ENCODE measurements around the gene PRKCE. TPM values are rescaled to one million over a fixed set of nuclear protein-coding genes. Genes with fewer than 3 reads are reported as not detected.

The PRKCE gene
- total RNA-seq, 1 experiment from 2014 or later: 14.8 TPM

DNA sequence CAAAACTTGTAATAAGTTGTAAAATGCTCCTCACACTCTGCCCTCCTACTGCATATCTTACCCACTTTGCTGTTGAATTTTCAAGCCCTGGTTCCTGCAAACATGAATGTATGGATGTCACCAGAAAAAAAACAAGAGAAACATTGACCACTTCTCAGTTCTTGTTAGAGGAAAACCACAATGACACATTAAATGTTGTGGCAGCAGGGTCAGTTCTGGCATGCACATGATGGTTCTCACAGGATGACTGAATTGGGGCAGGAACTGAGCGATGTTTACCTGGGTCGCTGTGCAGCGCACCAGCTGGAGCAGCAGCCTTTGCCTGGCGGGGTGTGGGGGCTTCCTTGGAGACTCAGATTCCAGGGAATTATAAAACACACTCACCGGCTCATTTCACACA lies 14.0 kb upstream of the PRKCE start:
- Histone ChIP-seq H3K27ac (ENCODE audit: low read depth, low read length) (no peak overlapping the region), H3K4me3 (replicated peaks in 1 of 2; ENCODE audit: low read depth in 1 of 2, low read length in 2 of 2) (no peak overlapping the region), H3K27me3 (ENCODE audit: insufficient read depth, low read length) (no peaks in the 10 kb centered on the region), H3K9me3 (ENCODE audit: control insufficient read depth in 1 of 2, insufficient read depth in 1 of 2, low read depth in 1 of 2, low read length in 2 of 2) (no peaks in the 10 kb centered on the region), H3K4me1 (ENCODE audit: control insufficient read depth in 1 of 2, insufficient read depth in 2 of 2, low read length in 2 of 2) (0 out of 4 replicates have a peak, but pooled peaks cover 0 to 3% of the 10 kb centered on the region in 2 experiments), H3K36me3 (ENCODE audit: control insufficient read depth in 1 of 2, insufficient read depth in 2 of 2, low read length in 2 of 2) (no peaks in the 10 kb centered on the region), H3K9me2 (ENCODE audit: insufficient read depth) (no peaks in the 10 kb centered on the region), H3K79me2 (ENCODE audit: insufficient read depth, low read length) (no peaks in the 10 kb centered on the region), H2AFZ (ENCODE audit: low read depth, low read length, poor library complexity, severe bottlenecking) (no peak overlapping the region), H3K9ac (ENCODE audit: low read length) (no peak overlapping the region), H3K4me2 (ENCODE audit: low read length) (no peak overlapping the region), H4K20me1 (ENCODE audit: insufficient read depth) (no peaks in the 10 kb centered on the region)
- BruUV-seq (replicated peaks): no TSS peak
- TF ChIP-seq, protein P1, sequence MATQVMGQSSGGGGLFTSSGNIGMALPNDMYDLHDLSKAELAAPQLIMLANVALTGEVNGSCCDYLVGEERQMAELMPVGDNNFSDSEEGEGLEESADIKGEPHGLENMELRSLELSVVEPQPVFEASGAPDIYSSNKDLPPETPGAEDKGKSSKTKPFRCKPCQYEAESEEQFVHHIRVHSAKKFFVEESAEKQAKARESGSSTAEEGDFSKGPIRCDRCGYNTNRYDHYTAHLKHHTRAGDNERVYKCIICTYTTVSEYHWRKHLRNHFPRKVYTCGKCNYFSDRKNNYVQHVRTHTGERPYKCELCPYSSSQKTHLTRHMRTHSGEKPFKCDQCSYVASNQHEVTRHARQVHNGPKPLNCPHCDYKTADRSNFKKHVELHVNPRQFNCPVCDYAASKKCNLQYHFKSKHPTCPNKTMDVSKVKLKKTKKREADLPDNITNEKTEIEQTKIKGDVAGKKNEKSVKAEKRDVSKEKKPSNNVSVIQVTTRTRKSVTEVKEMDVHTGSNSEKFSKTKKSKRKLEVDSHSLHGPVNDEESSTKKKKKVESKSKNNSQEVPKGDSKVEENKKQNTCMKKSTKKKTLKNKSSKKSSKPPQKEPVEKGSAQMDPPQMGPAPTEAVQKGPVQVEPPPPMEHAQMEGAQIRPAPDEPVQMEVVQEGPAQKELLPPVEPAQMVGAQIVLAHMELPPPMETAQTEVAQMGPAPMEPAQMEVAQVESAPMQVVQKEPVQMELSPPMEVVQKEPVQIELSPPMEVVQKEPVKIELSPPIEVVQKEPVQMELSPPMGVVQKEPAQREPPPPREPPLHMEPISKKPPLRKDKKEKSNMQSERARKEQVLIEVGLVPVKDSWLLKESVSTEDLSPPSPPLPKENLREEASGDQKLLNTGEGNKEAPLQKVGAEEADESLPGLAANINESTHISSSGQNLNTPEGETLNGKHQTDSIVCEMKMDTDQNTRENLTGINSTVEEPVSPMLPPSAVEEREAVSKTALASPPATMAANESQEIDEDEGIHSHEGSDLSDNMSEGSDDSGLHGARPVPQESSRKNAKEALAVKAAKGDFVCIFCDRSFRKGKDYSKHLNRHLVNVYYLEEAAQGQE (IDR thresholded peaks at IDR 0.05; ENCODE audit: low read depth): no peak
- TF ChIP-seq TCF7L2 (IDR thresholded peaks at IDR 0.05; ENCODE audit: borderline replicate concordance, extremely low read depth, insufficient read depth, insufficient read length): no peak
- TF ChIP-seq POLR2A (IDR thresholded peaks at IDR 0.05; ENCODE audit: borderline replicate concordance, extremely low read depth, insufficient read depth, insufficient read length): no peak
- no peak for TF ChIP-seq RAD21 (IDR thresholded peaks at IDR 0.05; ENCODE audit: low read depth)
- TF ChIP-seq, protein P2, sequence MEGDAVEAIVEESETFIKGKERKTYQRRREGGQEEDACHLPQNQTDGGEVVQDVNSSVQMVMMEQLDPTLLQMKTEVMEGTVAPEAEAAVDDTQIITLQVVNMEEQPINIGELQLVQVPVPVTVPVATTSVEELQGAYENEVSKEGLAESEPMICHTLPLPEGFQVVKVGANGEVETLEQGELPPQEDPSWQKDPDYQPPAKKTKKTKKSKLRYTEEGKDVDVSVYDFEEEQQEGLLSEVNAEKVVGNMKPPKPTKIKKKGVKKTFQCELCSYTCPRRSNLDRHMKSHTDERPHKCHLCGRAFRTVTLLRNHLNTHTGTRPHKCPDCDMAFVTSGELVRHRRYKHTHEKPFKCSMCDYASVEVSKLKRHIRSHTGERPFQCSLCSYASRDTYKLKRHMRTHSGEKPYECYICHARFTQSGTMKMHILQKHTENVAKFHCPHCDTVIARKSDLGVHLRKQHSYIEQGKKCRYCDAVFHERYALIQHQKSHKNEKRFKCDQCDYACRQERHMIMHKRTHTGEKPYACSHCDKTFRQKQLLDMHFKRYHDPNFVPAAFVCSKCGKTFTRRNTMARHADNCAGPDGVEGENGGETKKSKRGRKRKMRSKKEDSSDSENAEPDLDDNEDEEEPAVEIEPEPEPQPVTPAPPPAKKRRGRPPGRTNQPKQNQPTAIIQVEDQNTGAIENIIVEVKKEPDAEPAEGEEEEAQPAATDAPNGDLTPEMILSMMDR (IDR thresholded peaks at IDR 0.05 in 2 of 3, conservative IDR thresholded peaks at IDR 0.05 in 1 of 3; ENCODE audit: borderline replicate concordance in 1 of 3, insufficient read depth in 1 of 3, low read depth in 2 of 3, low read length in 2 of 3): no peak
- TF ChIP-seq, protein P3, sequence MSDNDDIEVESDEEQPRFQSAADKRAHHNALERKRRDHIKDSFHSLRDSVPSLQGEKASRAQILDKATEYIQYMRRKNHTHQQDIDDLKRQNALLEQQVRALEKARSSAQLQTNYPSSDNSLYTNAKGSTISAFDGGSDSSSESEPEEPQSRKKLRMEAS (IDR thresholded peaks at IDR 0.05): no peak
- TF ChIP-seq EZH2 (IDR thresholded peaks at IDR 0.05): no peak
- no peak for TF ChIP-seq CEBPB (IDR thresholded peaks at IDR 0.05; ENCODE audit: low read depth)
- TF ChIP-seq, protein P4, sequence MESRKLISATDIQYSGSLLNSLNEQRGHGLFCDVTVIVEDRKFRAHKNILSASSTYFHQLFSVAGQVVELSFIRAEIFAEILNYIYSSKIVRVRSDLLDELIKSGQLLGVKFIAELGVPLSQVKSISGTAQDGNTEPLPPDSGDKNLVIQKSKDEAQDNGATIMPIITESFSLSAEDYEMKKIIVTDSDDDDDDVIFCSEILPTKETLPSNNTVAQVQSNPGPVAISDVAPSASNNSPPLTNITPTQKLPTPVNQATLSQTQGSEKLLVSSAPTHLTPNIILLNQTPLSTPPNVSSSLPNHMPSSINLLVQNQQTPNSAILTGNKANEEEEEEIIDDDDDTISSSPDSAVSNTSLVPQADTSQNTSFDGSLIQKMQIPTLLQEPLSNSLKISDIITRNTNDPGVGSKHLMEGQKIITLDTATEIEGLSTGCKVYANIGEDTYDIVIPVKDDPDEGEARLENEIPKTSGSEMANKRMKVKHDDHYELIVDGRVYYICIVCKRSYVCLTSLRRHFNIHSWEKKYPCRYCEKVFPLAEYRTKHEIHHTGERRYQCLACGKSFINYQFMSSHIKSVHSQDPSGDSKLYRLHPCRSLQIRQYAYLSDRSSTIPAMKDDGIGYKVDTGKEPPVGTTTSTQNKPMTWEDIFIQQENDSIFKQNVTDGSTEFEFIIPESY (IDR thresholded peaks at IDR 0.05; ENCODE audit: extremely low read depth, insufficient replicate concordance, low read length): no peak
- no peak for TF ChIP-seq EZH2phosphoT487 (IDR thresholded peaks at IDR 0.05; ENCODE audit: borderline replicate concordance)
- TF ChIP-seq CBX3 (IDR thresholded peaks at IDR 0.05; ENCODE audit: low read depth): no peak
- TF ChIP-seq, protein P5, sequence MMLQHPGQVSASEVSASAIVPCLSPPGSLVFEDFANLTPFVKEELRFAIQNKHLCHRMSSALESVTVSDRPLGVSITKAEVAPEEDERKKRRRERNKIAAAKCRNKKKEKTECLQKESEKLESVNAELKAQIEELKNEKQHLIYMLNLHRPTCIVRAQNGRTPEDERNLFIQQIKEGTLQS (IDR thresholded peaks at IDR 0.05): no peak
- TF ChIP-seq ZFX (IDR thresholded peaks at IDR 0.05): no peak
- TF ChIP-seq ZNF274 (IDR thresholded peaks at IDR 0.05; ENCODE audit: low read depth, low read length): no peak
- intact Hi-C loops (cut with micrococcal nuclease): no loop called here
- DNase-seq (ENCODE audit: low read depth, low spot score): no peak
- ATAC-seq: no peak
- RAD21 ChIA-PET (ENCODE audit: low non-redundant PET in 1 of 2, low total read pairs in 2 of 2, uncharacterized antibody in 2 of 2, unreplicated experiment in 2 of 2): no interaction called here
- POLR2A ChIA-PET: no interaction called here
- CTCF ChIA-PET: interaction anchor here (1.6 kb wide), 1 partner anchor 298 kb away, joined by 3 read pairs; no protein-coding TSS in a partner anchor
